Fibroblast of skin of right biceps (primary cell): Measurements from ENCODE around the gene TSGA10IP.

ENCODE experiments used
- DNase-seq: peaks from one replicate; pipeline ENCODE4 v3.0.0-alpha.2; 2013

Gene TSGA10IP

GRCh38 chr11:65918211-65919140, 26.8 kb upstream of the TSGA10IP start, which contains the start of gene C11orf68:
TSS of gene C11orf68 (minus strand) at chr11:65919062. CDS start at chr11:65919031, 31 bp downstream.
- DNase-seq, result no peak

GRCh38 chr11:65919141-65919572, 26.1 kb upstream of the TSGA10IP start, which contains the start of gene DRAP1:
TSS of gene DRAP1 (plus strand) at chr11:65919426. CDS start at chr11:65919502, 76 bp downstream.
- DNase-seq, result peak; percentile 99

- DNase-seq, result no peak
Measured at GRCh38 chr11:65919573-65920371, 25.5 kb upstream of the TSGA10IP start.

- DNase-seq, result no peak
Measured at GRCh38 chr11:65920372-65920802, 24.9 kb upstream of the TSGA10IP start.

GRCh38 chr11:65921033-65921555, 24.2 kb upstream of the TSGA10IP start:
- DNase-seq, result no peak

GRCh38 chr11:65921876-65922275, 23.4 kb upstream of the TSGA10IP start:
- DNase-seq, result no peak

GRCh38 chr11:65922565-65922964, 22.7 kb upstream of the TSGA10IP start:
- no peak for DNase-seq

- DNase-seq, result no peak
Measured at GRCh38 chr11:65925397-65925796, 19.9 kb upstream of the TSGA10IP start.

GRCh38 chr11:65927904-65928397, 17.3 kb upstream of the TSGA10IP start:
- no peak for DNase-seq

GRCh38 chr11:65928667-65929066, 16.6 kb upstream of the TSGA10IP start:
- DNase-seq, result no peak

GRCh38 chr11:65931773-65932557, 13.3 kb upstream of the TSGA10IP start:
- DNase-seq, result no peak

GRCh38 chr11:65932558-65932919, 12.7 kb upstream of the TSGA10IP start:
- peak; percentile 44 for DNase-seq

GRCh38 chr11:65934014-65934413, 11.3 kb upstream of the TSGA10IP start:
- no peak for DNase-seq

GRCh38 chr11:65937766-65938165, 7.5 kb upstream of the TSGA10IP start:
- no peak for DNase-seq

- DNase-seq, result no peak
Measured at GRCh38 chr11:65941720-65942310, 3.5 kb upstream of the TSGA10IP start.

GRCh38 chr11:65942531-65942930, 2.7 kb upstream of the TSGA10IP start:
- DNase-seq, result no peak

GRCh38 chr11:65944191-65944590, 1.1 kb upstream of the TSGA10IP start:
- no peak for DNase-seq

GRCh38 chr11:65944767-65945166, 513 bp upstream of the TSGA10IP start:
- DNase-seq, result no peak

GRCh38 chr11:65945941-65946558, 770 bp downstream of the TSGA10IP start:
- DNase-seq, result no peak

GRCh38 chr11:65946655-65947054, 1.4 kb downstream of the TSGA10IP start:
- no peak for DNase-seq

- no peak for DNase-seq
Measured at GRCh38 chr11:65947133-65947532, 1.9 kb downstream of the TSGA10IP start.
